Caco-2 (cell line): ENCODE measurements around the gene ABCD1. TPM values are rescaled to one million over a fixed set of nuclear protein-coding genes. Genes with fewer than 3 reads are reported as not detected.
"Not testable (repeated sequence)": the region's sequence is repeated elsewhere in the genome, so short reads cannot be mapped to it uniquely, and the experiment has no call there.

ENCODE experiments used
- BruUV-seq: library from RNA; stranded (reverse); fragments of 400-500 nt; replicated peaks from 2 replicates; lab custom pipeline; 2021; lab: Mats Ljungman, UMichigan
- CTCF ChIA-PET: fragments of 300-600 bp; sonication (Branson Sonifier 250); formaldehyde crosslinking; loops from one replicate; lab custom pipeline; 2022; ENCODE audit warnings: antibody characterized with exemption; lab: Charles Lee
- POLR2A ChIA-PET: fragments of 300-600 bp; sonication (Branson Sonifier 250); formaldehyde crosslinking; loops from one replicate; lab custom pipeline; 2022; ENCODE audit warnings: antibody characterized with exemption; lab: Charles Lee
- DNase-seq, 2 experiments: peaks; one replicate each; pipeline versions ENCODE4 v3.0.0 to v3.0.0-alpha.2; 2020 to 2022
- H3K27me3 ChIP-seq: replicated peaks from 2 replicates; pipeline ENCODE4 v1.6.0; 2011; ENCODE audit warnings: low read length; ENCODE audit not compliant: control insufficient read depth, insufficient read depth
- H3K36me3 ChIP-seq: 2 replicates; pipeline ENCODE4 v1.5.1; 2011; ENCODE audit warnings: low read length; ENCODE audit not compliant: control insufficient read depth, insufficient read depth
- H3K4me1 ChIP-seq: fragments of 250-450 bp; sonication (Bioruptor Pico); 2 replicates; pipeline ENCODE4 v1.5.1; 2020; ENCODE audit warnings: mild to moderate bottlenecking
- H3K4me3 ChIP-seq: 2 replicates; pipeline ENCODE4 v1.5.1; 2011; ENCODE audit warnings: low read depth, mild to moderate bottlenecking, control low read depth, low read length
- H3K9me3 ChIP-seq: fragments of 250-450 bp; sonication (Bioruptor Pico); 2 replicates; pipeline ENCODE4 v1.5.1; 2020; ENCODE audit warnings: mild to moderate bottlenecking, moderate library complexity
- H3K27ac Mint-ChIP-seq: one replicate; pipeline ENCODE4 v1.8.0; 2022; ENCODE audit warnings: mixed read lengths; ENCODE audit not compliant: unreplicated experiment
- H3K27me3 Mint-ChIP-seq: one replicate; pipeline ENCODE4 v1.8.0; 2022; ENCODE audit warnings: mixed read lengths; ENCODE audit not compliant: insufficient read depth, unreplicated experiment
- H3K36me3 Mint-ChIP-seq: one replicate; pipeline ENCODE4 v1.8.0; 2022; ENCODE audit warnings: mild to moderate bottlenecking, mixed read lengths; ENCODE audit not compliant: insufficient read depth, unreplicated experiment
- H3K4me1 Mint-ChIP-seq: one replicate; pipeline ENCODE4 v1.8.0; 2022; ENCODE audit warnings: low read depth, mixed read lengths; ENCODE audit not compliant: unreplicated experiment
- H3K4me3 Mint-ChIP-seq: one replicate; pipeline ENCODE4 v1.8.0; 2022; ENCODE audit warnings: mild to moderate bottlenecking, moderate library complexity, mixed read lengths; ENCODE audit not compliant: unreplicated experiment
- H3K9me3 Mint-ChIP-seq: one replicate; pipeline ENCODE4 v1.8.0; 2022; ENCODE audit warnings: mixed read lengths; ENCODE audit not compliant: unreplicated experiment
- intact Hi-C: fragments of 100-400 bp; cut with micrococcal nuclease; formaldehyde crosslinking; loops from one replicate; pipeline ENCODE4 v1.10.0; 2022; ENCODE audit not compliant: unreplicated experiment
- total RNA-seq: library from RNA; stranded (reverse); gene quantifications from 2 replicates; pipeline ENCODE4 v1.2.3, GENCODE V29; 2022
- TF ChIP-seq, protein P1 (sequence below), 2 experiments: fragments of 200-600 bp in 1 of 2; IDR thresholded peaks; 1 replicate in 1 of 2; 2 replicates in 1 of 2; pipeline versions ENCODE4 v1.5.1 to v1.8.0; 2011 to 2022; ENCODE audit warnings: antibody characterized with exemption in 1 of 2, control low read depth in 1 of 2, inconsistent platforms in 1 of 2, low read depth in 1 of 2, low read length in 1 of 2, mild to moderate bottlenecking in 1 of 2, moderate library complexity in 1 of 2; ENCODE audit not compliant: insufficient read depth in 1 of 2, severe bottlenecking in 1 of 2, unreplicated experiment in 1 of 2

ABCD1 gene
- total RNA-seq, 1 experiment from 2014 or later, result 4.3 TPM

DNA sequence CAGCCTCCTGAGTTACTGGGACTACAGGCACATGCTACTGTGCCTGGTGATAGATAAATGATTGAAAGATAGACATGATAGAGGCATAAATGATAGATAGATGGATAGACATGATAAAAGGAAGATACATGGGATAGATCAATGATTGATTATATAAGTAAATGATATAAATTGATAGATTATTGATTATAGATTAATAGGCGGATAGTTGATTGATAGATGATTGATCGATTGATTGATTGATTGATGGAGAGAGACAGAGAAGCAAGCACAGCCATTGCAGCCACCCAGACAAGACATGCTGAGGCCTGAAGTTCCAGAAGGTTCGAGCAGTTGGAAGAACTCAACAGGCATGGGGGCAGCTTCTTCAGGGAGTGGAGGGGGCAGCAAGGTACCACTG lies 21.7 kb downstream of the ABCD1 start:
- Mint-ChIP-seq H3K27me3 (peaks cover 3% of the 10 kb centered on the region), H3K4me1 (no peaks in the 10 kb centered on the region), H3K36me3 (no peaks in the 10 kb centered on the region), H3K9me3 (no peaks in the 10 kb centered on the region), H3K4me3 (no peak overlapping the region), H3K27ac (no peak overlapping the region)
- Histone ChIP-seq H3K4me3 (no peak overlapping the region), H3K27me3 (no peaks in the 10 kb centered on the region), H3K36me3 (no peaks in the 10 kb centered on the region), H3K9me3 (no peaks in the 10 kb centered on the region), H3K4me1 (no peaks in the 10 kb centered on the region)
- POLR2A ChIA-PET, result no interaction called here
- intact Hi-C loops, result no loop called here
- BruUV-seq, result no TSS peak
- TF ChIP-seq, protein P1, sequence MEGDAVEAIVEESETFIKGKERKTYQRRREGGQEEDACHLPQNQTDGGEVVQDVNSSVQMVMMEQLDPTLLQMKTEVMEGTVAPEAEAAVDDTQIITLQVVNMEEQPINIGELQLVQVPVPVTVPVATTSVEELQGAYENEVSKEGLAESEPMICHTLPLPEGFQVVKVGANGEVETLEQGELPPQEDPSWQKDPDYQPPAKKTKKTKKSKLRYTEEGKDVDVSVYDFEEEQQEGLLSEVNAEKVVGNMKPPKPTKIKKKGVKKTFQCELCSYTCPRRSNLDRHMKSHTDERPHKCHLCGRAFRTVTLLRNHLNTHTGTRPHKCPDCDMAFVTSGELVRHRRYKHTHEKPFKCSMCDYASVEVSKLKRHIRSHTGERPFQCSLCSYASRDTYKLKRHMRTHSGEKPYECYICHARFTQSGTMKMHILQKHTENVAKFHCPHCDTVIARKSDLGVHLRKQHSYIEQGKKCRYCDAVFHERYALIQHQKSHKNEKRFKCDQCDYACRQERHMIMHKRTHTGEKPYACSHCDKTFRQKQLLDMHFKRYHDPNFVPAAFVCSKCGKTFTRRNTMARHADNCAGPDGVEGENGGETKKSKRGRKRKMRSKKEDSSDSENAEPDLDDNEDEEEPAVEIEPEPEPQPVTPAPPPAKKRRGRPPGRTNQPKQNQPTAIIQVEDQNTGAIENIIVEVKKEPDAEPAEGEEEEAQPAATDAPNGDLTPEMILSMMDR (IDR thresholded peaks at IDR 0.05; ENCODE audit: insufficient read depth in 1 of 2, low read depth in 1 of 2, low read length in 1 of 2, severe bottlenecking in 1 of 2, unreplicated experiment in 1 of 2), result no peak
- no peak for DNase-seq
- CTCF ChIA-PET, result no interaction called here

DNA sequence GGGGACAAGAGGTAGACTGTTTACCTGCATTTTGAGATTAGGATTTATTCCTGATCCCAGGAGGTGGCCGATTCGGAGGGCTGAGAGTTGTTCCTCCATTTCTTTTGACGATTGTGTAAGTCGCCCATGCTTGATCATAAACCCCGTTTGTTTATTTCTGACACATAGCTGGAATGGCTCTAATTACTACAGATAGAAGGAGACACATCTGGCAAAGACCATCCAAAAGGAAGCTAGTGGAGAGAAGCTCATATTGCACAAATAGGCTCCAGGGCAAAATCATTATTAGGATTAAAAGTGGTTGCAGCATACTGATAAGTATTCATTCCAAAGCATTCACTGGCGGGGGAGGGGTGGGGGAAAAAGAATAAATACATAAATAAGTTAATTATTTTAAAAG lies 22.3 kb downstream of the ABCD1 start:
- H3K4me3 Mint-ChIP-seq, H3K27ac Mint-ChIP-seq, intact Hi-C loops, BruUV-seq, H3K27me3 Mint-ChIP-seq, H3K36me3 ChIP-seq, POLR2A ChIA-PET, H3K4me1 ChIP-seq, H3K4me1 Mint-ChIP-seq, CTCF ChIA-PET, H3K27me3 ChIP-seq, H3K36me3 Mint-ChIP-seq, H3K4me3 ChIP-seq, DNase-seq, H3K9me3 Mint-ChIP-seq, H3K9me3 ChIP-seq: not testable (repeated sequence)

DNA sequence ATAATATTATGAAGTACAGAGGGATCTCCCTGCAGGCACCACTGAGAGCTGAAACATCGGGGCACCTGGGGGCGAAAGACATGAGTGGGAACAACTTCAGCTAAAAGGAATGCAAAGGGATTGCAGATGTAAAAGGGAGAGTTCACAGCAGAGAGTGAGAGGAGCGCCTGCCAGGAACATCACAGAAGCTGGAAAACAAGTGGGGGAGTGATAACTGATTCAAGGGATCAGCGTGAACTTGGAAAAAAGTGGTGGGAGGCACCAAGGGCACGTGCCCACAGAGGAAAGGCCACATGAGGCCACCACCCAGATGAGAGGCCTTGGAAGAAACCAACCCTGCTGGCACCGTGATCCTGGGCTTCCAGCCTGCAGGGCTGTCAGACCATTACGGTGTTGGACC lies 24.4 kb downstream of the ABCD1 start:
- CTCF ChIA-PET, H3K27me3 Mint-ChIP-seq, H3K27ac Mint-ChIP-seq, H3K9me3 Mint-ChIP-seq, BruUV-seq, intact Hi-C loops, H3K4me1 Mint-ChIP-seq, H3K36me3 Mint-ChIP-seq, POLR2A ChIA-PET, H3K4me3 Mint-ChIP-seq, H3K4me3 ChIP-seq, H3K4me1 ChIP-seq, H3K9me3 ChIP-seq, H3K36me3 ChIP-seq, DNase-seq, H3K27me3 ChIP-seq: not testable (repeated sequence)

DNA sequence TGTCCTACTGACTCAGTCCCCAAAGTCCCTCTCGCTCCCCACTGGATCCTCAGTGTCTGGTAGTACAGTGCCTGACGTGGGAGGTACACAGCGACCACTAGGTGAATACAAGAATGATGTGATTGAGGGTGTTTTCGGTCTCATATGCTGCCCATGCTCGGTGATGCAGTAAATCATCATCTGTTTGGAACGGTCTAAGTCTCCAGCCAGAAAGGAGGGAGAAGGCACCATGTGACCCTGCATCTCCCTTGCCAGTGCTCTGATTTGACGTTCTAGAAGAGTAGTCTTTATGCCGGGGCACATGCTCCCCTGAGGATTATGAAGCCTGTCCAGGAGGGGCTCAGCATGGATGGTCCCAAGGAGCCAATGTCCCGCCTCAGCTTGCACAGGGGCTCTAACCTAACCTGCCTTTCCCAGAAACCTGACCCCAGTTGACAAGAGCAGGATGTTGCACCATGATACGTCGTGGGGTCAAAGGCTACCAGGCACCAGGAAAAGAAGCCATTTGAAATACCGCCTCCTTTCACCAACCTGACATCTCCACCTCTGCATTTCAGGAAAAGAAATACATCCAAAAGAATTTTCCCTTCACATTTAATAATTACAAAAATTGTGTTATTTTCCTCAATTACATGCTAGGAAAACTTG lies 25.6 kb downstream of the ABCD1 start:
- TF ChIP-seq, protein P1 (IDR thresholded peaks at IDR 0.05; ENCODE audit: insufficient read depth in 1 of 2, low read depth in 1 of 2, low read length in 1 of 2, severe bottlenecking in 1 of 2, unreplicated experiment in 1 of 2), result no peak
- Mint-ChIP-seq H3K4me1 (peaks cover 6% of the 10 kb centered on the region), H3K27ac (no peak overlapping the region), H3K9me3 (no peaks in the 10 kb centered on the region), H3K27me3 (peaks cover 3% of the 10 kb centered on the region), H3K36me3 (no peaks in the 10 kb centered on the region), H3K4me3 (no peak overlapping the region)
- intact Hi-C loops, result no loop called here
- no peak for DNase-seq
- BruUV-seq, result no TSS peak
- Histone ChIP-seq H3K4me1 (no peaks in the 10 kb centered on the region), H3K9me3 (no peaks in the 10 kb centered on the region), H3K27me3 (no peaks in the 10 kb centered on the region), H3K4me3 (no peak overlapping the region), H3K36me3 (no peaks in the 10 kb centered on the region)
- ChIA-PET POLR2A (no interaction called here), CTCF (no interaction called here)
